HTERT RPE-1 (cell line): ENCODE measurements around the gene DNAJA4.

Experiments used
- in situ Hi-C: fragments of 300-500 bp; cut with MboI; formaldehyde crosslinking; loops from 4 replicates; pipeline ENCODE4 v1.14.3; 2020; ENCODE audit warnings: low sequenced_read_pairs

Gene DNAJA4

GRCh38 chr15:78313383-78313782, 49.0 kb downstream of the DNAJA4 start:
- in situ Hi-C loops, result no loop called here

- in situ Hi-C loops, result no loop called here
These were observed 49.8 kb downstream of the DNAJA4 start for GRCh38 chr15:78314181-78314581.

GRCh38 chr15:78315686-78316282, 51.4 kb downstream of the DNAJA4 start:
- in situ Hi-C loops, result no loop called here

GRCh38 chr15:78316283-78317083, 52.1 kb downstream of the DNAJA4 start:
- in situ Hi-C loops, result no loop called here

GRCh38 chr15:78317145-78317836, 52.9 kb downstream of the DNAJA4 start:
- in situ Hi-C loops, result no loop called here

GRCh38 chr15:78319588-78319987, 55.2 kb downstream of the DNAJA4 start:
- in situ Hi-C loops, result no loop called here

- in situ Hi-C loops, result no loop called here
These were observed 55.8 kb downstream of the DNAJA4 start for GRCh38 chr15:78320183-78320582.

GRCh38 chr15:78321041-78321570, 56.7 kb downstream of the DNAJA4 start:
- in situ Hi-C loops, result no loop called here

GRCh38 chr15:78321786-78322185, 57.4 kb downstream of the DNAJA4 start:
- in situ Hi-C loops, result no loop called here

GRCh38 chr15:78322243-78322642, 57.9 kb downstream of the DNAJA4 start:
- in situ Hi-C loops, result no loop called here

- in situ Hi-C loops, result no loop called here
These were observed 58.6 kb downstream of the DNAJA4 start for GRCh38 chr15:78322724-78323521.

GRCh38 chr15:78323693-78324092, 59.3 kb downstream of the DNAJA4 start:
- in situ Hi-C loops, result no loop called here

- in situ Hi-C loops, result no loop called here
These were observed 59.8 kb downstream of the DNAJA4 start for GRCh38 chr15:78324144-78324543.

GRCh38 chr15:78325092-78325843, 60.9 kb downstream of the DNAJA4 start:
- in situ Hi-C loops, result no loop called here

- in situ Hi-C loops, result no loop called here
These were observed 63.1 kb downstream of the DNAJA4 start for GRCh38 chr15:78327466-78327865.

- in situ Hi-C loops, result no loop called here
These were observed 65.3 kb downstream of the DNAJA4 start for GRCh38 chr15:78329625-78330024.
